H1 (cell line): ENCODE measurements around the gene DGKH. TPM values are rescaled to one million over a fixed set of nuclear protein-coding genes. Genes with fewer than 3 reads are reported as not detected.
A peak's percentile ranks its signal among the peaks of the same experiment; 100 is the strongest.

Experiments used
- BCL11A ChIP-seq, 2 experiments: IDR thresholded peaks; one replicate each; pipeline ENCODE4 v1.6.1; 2011; ENCODE audit warnings: low read depth in 2 of 2, low read length in 2 of 2, mild to moderate bottlenecking in 2 of 2
- JUND ChIP-seq: IDR thresholded peaks from 2 replicates; pipeline ENCODE4 v1.6.1; 2011; ENCODE audit warnings: mild to moderate bottlenecking, improper control_type of control experiment, low read length
- SIN3A ChIP-seq, 2 experiments: IDR thresholded peaks in 1 of 2; conservative IDR thresholded peaks in 1 of 2; 2 replicates each; pipeline ENCODE4 v1.6.1; 2011 to 2012; ENCODE audit warnings: low read length in 2 of 2, improper control_type of control experiment in 1 of 2, low read depth in 1 of 2, mild to moderate bottlenecking in 1 of 2
- SP4 ChIP-seq: IDR thresholded peaks from 2 replicates; pipeline ENCODE4 v1.6.1; 2012; ENCODE audit warnings: low read length, inconsistent platforms
- polyA plus RNA-seq, 7 experiments: library from polyadenylated mRNA; depleted of rRNA in 3 of 7; stranded (reverse) in 5 of 7; unstranded in 2 of 7; fragments of >200 nt in 5 of 7; fragments of 200-250 nt in 2 of 7; gene quantifications; 1 replicate in 5 of 7; 2 replicates in 1 of 7; 4 replicates in 1 of 7; pipeline versions ENCODE4 v1.2.1 to v1.2.3, GENCODE V29; 2011 to 2013; ENCODE audit warnings: missing spikeins in 2 of 7, mixed read lengths in 2 of 7
- total RNA-seq: library from RNA; stranded (reverse); fragmentation: NEBNext Ultra II Directional; extraction: Animal tissue kit (Norgen Biotek cat#: 25700); gene quantifications from 2 replicates; pipeline ENCODE4 v1.2.1, GENCODE V29; 2021
- TF ChIP-seq, protein P1 (sequence below): IDR thresholded peaks from 2 replicates; pipeline ENCODE4 v1.6.1; 2012; ENCODE audit warnings: low read length, inconsistent platforms
- TF ChIP-seq, protein P2 (sequence below): IDR thresholded peaks from 2 replicates; pipeline ENCODE4 v1.6.1; 2012; ENCODE audit warnings: inconsistent platforms

Gene DGKH
- total and polyA plus RNA-seq, 2 of the 8 experiments (the other 6 are each of a cell fraction or from before 2014, with no cell fraction given), result 2.1 to 7.9 TPM

DNA sequence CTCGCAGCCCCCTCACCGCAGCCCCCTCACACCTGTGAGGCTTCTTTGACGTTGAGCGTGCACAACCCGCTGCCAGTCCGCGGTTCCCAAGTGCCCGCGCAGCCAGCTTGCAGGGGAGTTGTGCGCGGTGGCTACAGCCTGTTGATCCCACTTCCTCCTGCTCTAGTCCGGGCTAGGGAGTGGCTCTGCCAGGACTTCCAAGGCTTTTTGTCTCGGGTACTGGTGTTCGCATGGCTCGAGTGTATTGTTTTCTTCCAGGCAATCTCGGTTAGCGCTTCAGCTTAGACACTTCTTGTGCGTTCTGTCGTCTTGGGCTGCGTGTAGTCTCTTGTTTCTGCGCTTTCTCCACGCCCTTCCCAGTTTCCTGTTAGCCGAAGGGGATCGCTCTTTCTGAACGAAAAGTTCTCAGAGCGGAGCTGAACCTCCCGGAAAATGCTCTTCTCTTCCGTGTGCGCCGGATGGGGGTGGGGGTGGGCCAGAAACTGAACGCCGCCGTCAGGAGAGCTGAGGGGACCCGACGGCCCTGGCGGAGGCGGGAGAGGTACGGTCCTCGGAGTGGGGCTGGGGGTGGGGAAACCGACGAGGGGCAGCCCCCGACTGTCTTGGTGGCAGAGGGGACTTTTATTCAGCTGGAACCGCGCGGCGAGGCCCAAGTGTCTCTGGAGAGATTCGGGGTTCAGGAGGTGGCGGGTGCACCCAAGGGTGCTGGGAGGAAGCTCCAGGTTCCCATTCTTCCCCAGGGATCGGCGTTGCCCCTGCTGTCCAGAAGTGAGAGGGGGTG, 697 bp upstream of the DGKH start (continued):
- TF ChIP-seq, protein P1, sequence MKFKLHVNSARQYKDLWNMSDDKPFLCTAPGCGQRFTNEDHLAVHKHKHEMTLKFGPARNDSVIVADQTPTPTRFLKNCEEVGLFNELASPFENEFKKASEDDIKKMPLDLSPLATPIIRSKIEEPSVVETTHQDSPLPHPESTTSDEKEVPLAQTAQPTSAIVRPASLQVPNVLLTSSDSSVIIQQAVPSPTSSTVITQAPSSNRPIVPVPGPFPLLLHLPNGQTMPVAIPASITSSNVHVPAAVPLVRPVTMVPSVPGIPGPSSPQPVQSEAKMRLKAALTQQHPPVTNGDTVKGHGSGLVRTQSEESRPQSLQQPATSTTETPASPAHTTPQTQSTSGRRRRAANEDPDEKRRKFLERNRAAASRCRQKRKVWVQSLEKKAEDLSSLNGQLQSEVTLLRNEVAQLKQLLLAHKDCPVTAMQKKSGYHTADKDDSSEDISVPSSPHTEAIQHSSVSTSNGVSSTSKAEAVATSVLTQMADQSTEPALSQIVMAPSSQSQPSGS, result no peak
- TF ChIP-seq BCL11A (IDR thresholded peaks at IDR 0.05; ENCODE audit: low read depth in 2 of 2, low read length in 2 of 2), result no peak
- TF ChIP-seq, protein P2, sequence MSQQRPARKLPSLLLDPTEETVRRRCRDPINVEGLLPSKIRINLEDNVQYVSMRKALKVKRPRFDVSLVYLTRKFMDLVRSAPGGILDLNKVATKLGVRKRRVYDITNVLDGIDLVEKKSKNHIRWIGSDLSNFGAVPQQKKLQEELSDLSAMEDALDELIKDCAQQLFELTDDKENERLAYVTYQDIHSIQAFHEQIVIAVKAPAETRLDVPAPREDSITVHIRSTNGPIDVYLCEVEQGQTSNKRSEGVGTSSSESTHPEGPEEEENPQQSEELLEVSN, result peak; percentile 38; the same call in 1 of the 2 replicates
- no peak for TF ChIP-seq JUND
- 0 out of 4 replicates have a peak, but pooled peaks of 1 of the 2 experiments have one; percentile 33 for TF ChIP-seq SIN3A (conservative IDR thresholded peaks at IDR 0.05 in 1 of 2, IDR thresholded peaks at IDR 0.05 in 1 of 2; ENCODE audit: low read depth in 1 of 2, low read length in 2 of 2)
- TF ChIP-seq SP4, result no peak
